GM23338 (cell line): ENCODE data around the gene RAC3. TPM values are rescaled to one million over a fixed set of nuclear protein-coding genes. Genes with fewer than 3 reads are reported as not detected.

Experiments used
- ATAC-seq: fragments of 200-7000 bp; cut with Tn5 transposase; 3 replicates; pipeline ENCODE4 v1.9.1; 2020
- DNase-seq: peaks from one replicate; pipeline ENCODE4 v3.0.0-alpha.2; 2015; ENCODE audit warnings: low spot score
- H2AFZ ChIP-seq: fragments of 200-600 bp; sonication (generic); 2 replicates; pipeline ENCODE4 v1.8.0; 2016; ENCODE audit warnings: antibody characterized with exemption, mild to moderate bottlenecking, moderate library complexity
- H3F3A ChIP-seq: fragments of 200-600 bp; sonication (generic); replicated peaks from 2 replicates; pipeline ENCODE4 v1.8.0; 2017; ENCODE audit warnings: antibody characterized with exemption, mixed run types, low read depth
- H3K27ac ChIP-seq: fragments of 200-600 bp; sonication (generic); 2 replicates; pipeline ENCODE4 v1.6.1; 2016; ENCODE audit warnings: low read depth
- H3K27me3 ChIP-seq: fragments of 200-600 bp; sonication (generic); 2 replicates; pipeline ENCODE4 v1.8.0; 2016; ENCODE audit warnings: mild to moderate bottlenecking, mixed run types, moderate library complexity; ENCODE audit not compliant: insufficient read depth
- H3K36me3 ChIP-seq: fragments of 200-600 bp; sonication (generic); 2 replicates; pipeline ENCODE4 v1.8.0; 2016; ENCODE audit warnings: mild to moderate bottlenecking; ENCODE audit not compliant: insufficient read depth
- H3K4me1 ChIP-seq: fragments of 200-600 bp; sonication (generic); 2 replicates; pipeline ENCODE4 v1.8.0; 2016; ENCODE audit warnings: mild to moderate bottlenecking, moderate library complexity; ENCODE audit not compliant: insufficient read depth
- H3K4me2 ChIP-seq: fragments of 200-600 bp; sonication (generic); 2 replicates; pipeline ENCODE4 v1.7.1; 2017; ENCODE audit warnings: mixed run types
- H3K4me3 ChIP-seq: fragments of 200-600 bp; sonication (generic); 2 replicates; pipeline ENCODE4 v1.6.1; 2016; ENCODE audit warnings: mixed run types
- H3K79me2 ChIP-seq: fragments of 200-600 bp; sonication (generic); replicated peaks from 2 replicates; pipeline ENCODE4 v1.8.0; 2017; ENCODE audit warnings: mild to moderate bottlenecking; ENCODE audit not compliant: insufficient read depth
- H3K9me2 ChIP-seq: fragments of 200-600 bp; sonication (generic); 2 replicates; pipeline ENCODE4 v1.8.0; 2017; ENCODE audit not compliant: insufficient read depth
- H4K20me1 ChIP-seq: fragments of 200-600 bp; sonication (generic); replicated peaks from 2 replicates; pipeline ENCODE4 v1.8.0; 2017; ENCODE audit warnings: mild to moderate bottlenecking; ENCODE audit not compliant: insufficient read depth
- H3K27ac Mint-ChIP-seq: 2 replicates; pipeline ENCODE4 v1.8.0; 2020; ENCODE audit warnings: inconsistent platforms, mild to moderate bottlenecking, moderate library complexity, mixed read lengths
- H3K27me3 Mint-ChIP-seq: 3 replicates; pipeline ENCODE4 v1.8.0; 2022; ENCODE audit warnings: low read depth, mild to moderate bottlenecking, moderate library complexity, mixed read lengths, inconsistent platforms; ENCODE audit not compliant: insufficient read depth, poor library complexity
- H3K36me3 Mint-ChIP-seq: 3 replicates; pipeline ENCODE4 v1.8.0; 2021; ENCODE audit warnings: low read depth, mild to moderate bottlenecking, inconsistent platforms, moderate library complexity, mixed read lengths
- H3K4me1 Mint-ChIP-seq: 3 replicates; pipeline ENCODE4 v1.8.0; 2020; ENCODE audit warnings: mild to moderate bottlenecking, inconsistent platforms, mixed read lengths
- H3K4me3 Mint-ChIP-seq: 3 replicates; pipeline ENCODE4 v1.8.0; 2021; ENCODE audit warnings: moderate library complexity, mild to moderate bottlenecking, inconsistent platforms, mixed read lengths
- H3K9me3 Mint-ChIP-seq: 3 replicates; pipeline ENCODE4 v1.8.0; 2020; ENCODE audit warnings: moderate library complexity, mild to moderate bottlenecking, inconsistent platforms, mixed read lengths
- CREB1 ChIP-seq: fragments of 250-450 bp; sonication (Bioruptor Pico); IDR thresholded peaks from 2 replicates; pipeline ENCODE4 v1.5.0; 2020; ENCODE audit warnings: low read depth, mild to moderate bottlenecking, moderate library complexity
- ETS1 ChIP-seq: IDR thresholded peaks from 2 replicates; pipeline ENCODE4 v1.6.1; 2016; ENCODE audit warnings: antibody characterized with exemption
- EZH2 ChIP-seq: fragments of 200-600 bp; sonication (generic); IDR thresholded peaks from one replicate; pipeline ENCODE4 v1.8.0; 2017; ENCODE audit warnings: antibody characterized with exemption, mild to moderate bottlenecking, low read depth; ENCODE audit not compliant: unreplicated experiment
- EZH2phosphoT487 ChIP-seq: fragments of 200-600 bp; sonication (generic); IDR thresholded peaks from one replicate; pipeline ENCODE4 v1.8.1; 2018; ENCODE audit warnings: antibody characterized with exemption; ENCODE audit not compliant: unreplicated experiment
- JUNB ChIP-seq: IDR thresholded peaks from one replicate; pipeline ENCODE4 v1.6.1; 2016; ENCODE audit warnings: antibody characterized with exemption; ENCODE audit not compliant: unreplicated experiment
- POLR2AphosphoS5 ChIP-seq: IDR thresholded peaks from 2 replicates; pipeline ENCODE4 v1.6.1; 2016; ENCODE audit warnings: antibody characterized with exemption, low read depth
- REST ChIP-seq: IDR thresholded peaks from one replicate; pipeline ENCODE4 v1.6.1; 2018; ENCODE audit warnings: antibody characterized with exemption; ENCODE audit not compliant: unreplicated experiment
- STAT1 ChIP-seq: IDR thresholded peaks from one replicate; pipeline ENCODE4 v1.6.1; 2016; ENCODE audit warnings: antibody characterized with exemption; ENCODE audit not compliant: unreplicated experiment
- ZNF114 ChIP-seq: fragments of 250-450 bp; sonication (Bioruptor Pico); IDR thresholded peaks from 2 replicates; pipeline ENCODE4 v1.5.0; 2020; ENCODE audit warnings: mild to moderate bottlenecking, moderate library complexity
- polyA plus RNA-seq: library from polyadenylated mRNA; unstranded; fragments of >200 nt; fragmentation: Nextera tagmentation; extraction: Ambion mirVana; gene quantifications from 2 replicates; pipeline ENCODE4 v1.2.1, GENCODE V29; 2016
- total RNA-seq: library from RNA; depleted of rRNA; stranded (reverse); fragments of >200 nt; shearing (Covaris generic); gene quantifications from 2 replicates; pipeline ENCODE4 v1.2.3, GENCODE V29; 2014

Gene RAC3
- total and polyA plus RNA-seq, 2 experiments from 2014 or later: 31.5 to 293 TPM

- Histone ChIP-seq H3K4me1 (no peaks in the 10 kb centered on the region), H3K36me3 (peaks cover 4% of the 10 kb centered on the region; the same call in 1 of the 2 replicates), H4K20me1 (peaks cover 8% of the 10 kb centered on the region; the same call in 1 of the 2 replicates), H3K9me2 (no peaks in the 10 kb centered on the region), H3K27me3 (no peaks in the 10 kb centered on the region), H3F3A (0 out of 2 replicates have a peak, but pooled peaks cover 6% of the 10 kb centered on the region), H3K27ac (no peak within 1 kb of the TSS), H3K79me2 (peaks cover 9% of the 10 kb centered on the region; the same call in 1 of the 2 replicates), H2AFZ (no peak within 1 kb of the TSS), H3K4me2 (peak within 1 kb of the TSS; percentile 89), H3K4me3 (peak within 1 kb of the TSS; percentile 89)
- H3K4me3 Mint-ChIP-seq: peak within 1 kb of the TSS; percentile 86
- peak; percentile 82 for DNase-seq
- H3K36me3 Mint-ChIP-seq: peaks cover 23% of the 10 kb centered on the region
- peak; percentile 62 for TF ChIP-seq ETS1
- no peak for TF ChIP-seq STAT1
- peak; percentile 50; the same call in 1 of the 2 replicates for TF ChIP-seq POLR2AphosphoS5
- 0 out of 2 replicates have a peak, but pooled peaks have one; percentile 62 for TF ChIP-seq CREB1
- H3K27ac Mint-ChIP-seq: no peak within 1 kb of the TSS
- no peaks in the 10 kb centered on the region for H3K9me3 Mint-ChIP-seq
- no peaks in the 10 kb centered on the region; the same call in 2 of the 3 replicates for H3K4me1 Mint-ChIP-seq
- H3K27me3 Mint-ChIP-seq: peaks cover 13% of the 10 kb centered on the region
- peak; percentile 50 for ATAC-seq
Observed at GRCh38 chr17:82051776-82052637, 20.5 kb downstream of the RAC3 start, which contains the start of the genes GPS1 and RFNG. Gene GPS1, plus strand, starts transcription at chr17:82051898. Its CDS starts 34 bp downstream, at chr17:82051932. Gene RFNG, minus strand, starts transcription at chr17:82051811. Its CDS starts 45 bp downstream, at chr17:82051766.

DNA sequence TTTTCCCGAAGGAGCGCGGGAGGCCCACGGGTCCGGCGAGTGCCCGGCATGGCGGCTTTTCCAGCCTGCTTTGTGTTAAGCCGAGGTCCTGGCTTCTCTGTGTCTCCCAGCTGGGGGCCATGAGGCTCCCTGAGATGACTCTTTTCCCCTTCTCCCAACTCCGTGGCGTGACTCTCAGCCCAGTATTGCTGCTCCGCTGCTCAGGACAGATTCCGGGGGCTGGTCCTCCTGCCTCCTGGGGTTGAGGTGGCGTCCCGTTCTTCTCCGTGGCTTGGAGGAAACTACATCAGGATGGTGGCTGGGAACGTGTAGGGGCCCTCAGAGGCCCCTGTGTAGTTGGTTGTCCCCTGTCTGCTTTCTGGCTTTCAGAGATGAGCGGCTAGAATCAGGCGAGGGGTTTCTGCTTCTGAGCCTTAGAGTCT lies 21.2 kb downstream of the RAC3 start:
- H3K27ac Mint-ChIP-seq: no peak overlapping the region

More for the DNA sequence above, 21.2 kb downstream of the RAC3 start:
- H3K27me3 ChIP-seq: no peaks in the 10 kb centered on the region
- H3K79me2 ChIP-seq: peaks cover 9% of the 10 kb centered on the region; the same call in 1 of the 2 replicates
- peak overlapping the region; percentile 89 for H3K4me3 ChIP-seq
- no peak overlapping the region for H2AFZ ChIP-seq
- no peaks in the 10 kb centered on the region for H3K4me1 ChIP-seq
- Mint-ChIP-seq H3K27me3 (peaks cover 11% of the 10 kb centered on the region), H3K4me1 (no peaks in the 10 kb centered on the region; the same call in 2 of the 3 replicates), H3K36me3 (peaks cover 19% of the 10 kb centered on the region; the same call in 2 of the 3 replicates), H3K4me3 (peak overlapping the region; percentile 86), H3K9me3 (no peaks in the 10 kb centered on the region)
- no peaks in the 10 kb centered on the region for H3K9me2 ChIP-seq
- H3K27ac ChIP-seq: no peak overlapping the region
- H3K36me3 ChIP-seq: peaks cover 4% of the 10 kb centered on the region; the same call in 1 of the 2 replicates
- no peak for TF ChIP-seq EZH2
- TF ChIP-seq REST: no peak
- no peak for TF ChIP-seq EZH2phosphoT487
- no peak for TF ChIP-seq POLR2AphosphoS5
- TF ChIP-seq JUNB: no peak
- no peak for TF ChIP-seq ZNF114 (CRISPR knock-in tag)
- ATAC-seq (no peak), DNase-seq (no peak)
- 0 out of 2 replicates have a peak, but pooled peaks cover 6% of the 10 kb centered on the region for H3F3A ChIP-seq
- peak overlapping the region; percentile 89 for H3K4me2 ChIP-seq
- H4K20me1 ChIP-seq: peaks cover 8% of the 10 kb centered on the region; the same call in 1 of the 2 replicates
